H1 (cell line): ENCODE results near the gene DHX36. TPM values are rescaled to one million over a fixed set of nuclear protein-coding genes. Genes with fewer than 3 reads are reported as not detected.

Source experiments
- CTCF ChIA-PET: fragments of 300-600 bp; sonication (Branson Sonifier 250); formaldehyde crosslinking; loops from one replicate; lab custom pipeline; 2021; ENCODE audit not compliant: partially characterized antibody; lab: Charles Lee
- POLR2A ChIA-PET: fragments of 300-600 bp; sonication (Branson Sonifier 250); formaldehyde crosslinking; loops from one replicate; lab custom pipeline; 2021; ENCODE audit warnings: inconsistent platforms; ENCODE audit not compliant: partially characterized antibody; lab: Charles Lee
- DNase-seq, 2 experiments: peaks; one replicate each; pipeline versions ENCODE4 v3.0.0 to v3.0.0-alpha.2; 2010 to 2022; ENCODE audit warnings: low spot score in 2 of 2, low read depth in 1 of 2, mixed read lengths in 1 of 2
- FAIRE-seq: peaks from 2 replicates; lab custom pipeline; 2011; peaks lifted over from hg19 to GRCh38; lab: Jason Lieb, UNC
- H2AFZ ChIP-seq: 2 replicates; pipeline ENCODE4 v1.8.1; 2012; ENCODE audit warnings: low read length, inconsistent platforms
- H2AK5ac ChIP-seq: 2 replicates; pipeline ENCODE4 v1.6.1; 2013; ENCODE audit warnings: low read depth, low read length
- H2BK120ac ChIP-seq: replicated peaks from 2 replicates; pipeline ENCODE3; 2013; ENCODE audit warnings: low read depth, low read length, inconsistent platforms
- H2BK12ac ChIP-seq: 2 replicates; pipeline ENCODE4 v1.6.1; 2013; ENCODE audit warnings: low read depth, low read length
- H2BK15ac ChIP-seq: 2 replicates; pipeline ENCODE4 v1.6.1; 2013; ENCODE audit warnings: low read length
- H2BK20ac ChIP-seq: 2 replicates; pipeline ENCODE4 v1.6.1; 2013; ENCODE audit warnings: low read length
- H2BK5ac ChIP-seq: 2 replicates; pipeline ENCODE4 v1.6.1; 2013; ENCODE audit warnings: low read depth, low read length
- H3K14ac ChIP-seq: 2 replicates; pipeline ENCODE4 v1.6.1; 2013; ENCODE audit warnings: inconsistent platforms; ENCODE audit not compliant: insufficient read length
- H3K18ac ChIP-seq: 2 replicates; pipeline ENCODE4 v1.6.1; 2013; ENCODE audit warnings: low read length; ENCODE audit errors: extremely low read depth
- H3K23ac ChIP-seq: 2 replicates; pipeline ENCODE4 v1.6.1; 2013; ENCODE audit warnings: inconsistent platforms; ENCODE audit not compliant: insufficient read length
- H3K23me2 ChIP-seq: 2 replicates; pipeline ENCODE4 v1.6.1; 2013; ENCODE audit warnings: low read depth, low read length
- H3K27ac ChIP-seq: 2 replicates; pipeline ENCODE4 v1.6.1; 2011; ENCODE audit warnings: low read depth, low read length, inconsistent platforms
- H3K27me3 ChIP-seq, 4 experiments: replicated peaks in 1 of 4; 1 replicate in 1 of 4; 2 replicates in 3 of 4; pipeline versions ENCODE4 v1.6.1 to v1.8.1; 2011 to 2013; ENCODE audit warnings: low read length in 3 of 4, mild to moderate bottlenecking in 3 of 4, inconsistent platforms in 2 of 4, mixed read lengths in 2 of 4, moderate library complexity in 1 of 4; ENCODE audit not compliant: control insufficient read depth in 3 of 4, insufficient read depth in 3 of 4; ENCODE audit errors: extremely low read depth in 1 of 4
- H3K36me3 ChIP-seq, 4 experiments: 2 replicates each; pipeline versions ENCODE4 v1.6.1 to v1.8.1; 2011 to 2013; ENCODE audit warnings: mild to moderate bottlenecking in 4 of 4, low read length in 3 of 4, moderate library complexity in 2 of 4, control low read depth in 1 of 4, inconsistent platforms in 1 of 4; ENCODE audit not compliant: insufficient read depth in 4 of 4, control insufficient read depth in 2 of 4
- H3K4ac ChIP-seq: replicated peaks from 2 replicates; pipeline ENCODE3; 2013; ENCODE audit warnings: low read length, low read depth, mixed read lengths, inconsistent platforms; ENCODE audit not compliant: insufficient read length
- H3K4me1 ChIP-seq, 4 experiments: replicated peaks in 1 of 4; 1 replicate in 1 of 4; 2 replicates in 3 of 4; pipeline versions ENCODE4 v1.6.1 to v1.8.1; 2011 to 2013; ENCODE audit warnings: low read length in 3 of 4, inconsistent platforms in 2 of 4, mixed read lengths in 1 of 4; ENCODE audit not compliant: insufficient read depth in 4 of 4, control insufficient read depth in 3 of 4
- H3K4me2 ChIP-seq, 2 experiments: 2 replicates each; pipeline versions ENCODE4 v1.6.1 to v1.8.1; 2011 to 2013; ENCODE audit warnings: low read depth in 2 of 2, low read length in 2 of 2, control low read depth in 1 of 2, inconsistent platforms in 1 of 2, mild to moderate bottlenecking in 1 of 2; ENCODE audit not compliant: insufficient read depth in 1 of 2
- H3K4me3 ChIP-seq, 4 experiments: fragments of 200-600, 300-600 bp in 1 of 4; sonication (generic), shearing (Covaris generic), sonication (Bioruptor Twin) in 1 of 4; 2 replicates each; pipeline versions ENCODE4 v1.5.1 to v1.8.1; 2011 to 2016; ENCODE audit warnings: low read length in 4 of 4, low read depth in 3 of 4, control low read depth in 2 of 4, inconsistent platforms in 2 of 4, mild to moderate bottlenecking in 2 of 4, mixed read lengths in 1 of 4, moderate library complexity in 1 of 4; ENCODE audit not compliant: insufficient read depth in 2 of 4; ENCODE audit errors: extremely low read depth in 1 of 4
- H3K56ac ChIP-seq: replicated peaks from 2 replicates; pipeline ENCODE3; 2013; ENCODE audit warnings: low read depth, mild to moderate bottlenecking, mixed read lengths, low read length, inconsistent platforms; ENCODE audit not compliant: insufficient read length
- H3K79me1 ChIP-seq: 2 replicates; pipeline ENCODE4 v1.6.1; 2013; ENCODE audit warnings: low read depth, low read length, control low read depth
- H3K79me2 ChIP-seq, 2 experiments: 2 replicates each; pipeline versions ENCODE4 v1.6.1 to v1.8.1; 2012 to 2013; ENCODE audit warnings: low read length in 2 of 2, mild to moderate bottlenecking in 2 of 2, inconsistent platforms in 1 of 2; ENCODE audit not compliant: insufficient read depth in 2 of 2, control insufficient read depth in 1 of 2
- H3K9ac ChIP-seq, 4 experiments: replicated peaks in 1 of 4; 1 replicate in 1 of 4; 2 replicates in 3 of 4; pipeline versions ENCODE4 v1.6.1 to v1.8.1; 2011 to 2013; ENCODE audit warnings: low read depth in 3 of 4, low read length in 3 of 4, control low read depth in 2 of 4, mild to moderate bottlenecking in 2 of 4, moderate library complexity in 2 of 4, inconsistent platforms in 1 of 4; ENCODE audit errors: extremely low read depth in 1 of 4
- H3K9me3 ChIP-seq, 2 experiments: 2 replicates each; pipeline versions ENCODE4 v1.6.1 to v1.8.1; 2012 to 2013; ENCODE audit warnings: mild to moderate bottlenecking in 2 of 2, moderate library complexity in 2 of 2, control low read depth in 1 of 2, inconsistent platforms in 1 of 2, low read depth in 1 of 2, low read length in 1 of 2, mixed read lengths in 1 of 2; ENCODE audit not compliant: insufficient read depth in 2 of 2
- H4K20me1 ChIP-seq, 2 experiments: replicated peaks in 1 of 2; 2 replicates each; pipeline versions ENCODE3 to v1.8.1; 2011 to 2013; ENCODE audit warnings: inconsistent platforms in 2 of 2, low read length in 2 of 2, mild to moderate bottlenecking in 1 of 2; ENCODE audit not compliant: insufficient read depth in 2 of 2, control insufficient read depth in 1 of 2
- H4K5ac ChIP-seq: 2 replicates; pipeline ENCODE4 v1.6.1; 2013; ENCODE audit warnings: low read length, low read depth, mixed read lengths, inconsistent platforms; ENCODE audit not compliant: insufficient read length
- H4K8ac ChIP-seq: 2 replicates; pipeline ENCODE4 v1.8.0; 2013; ENCODE audit warnings: mild to moderate bottlenecking, moderate library complexity, low read length, inconsistent platforms; ENCODE audit not compliant: insufficient read depth; ENCODE audit errors: extremely low read depth
- H4K91ac ChIP-seq: replicated peaks from 2 replicates; pipeline ENCODE3; 2013; ENCODE audit warnings: low read length, mixed read lengths, inconsistent platforms; ENCODE audit not compliant: insufficient read length
- ASH2L ChIP-seq: fragments of 200-600, 300-600 bp; sonication (generic); IDR thresholded peaks from one replicate; pipeline ENCODE4 v1.7.1; 2017; ENCODE audit warnings: low read length
- BACH1 ChIP-seq: IDR thresholded peaks from 2 replicates; pipeline ENCODE4 v1.6.1; 2012; ENCODE audit warnings: low read length, improper control_type of control experiment
- BRCA1 ChIP-seq: IDR thresholded peaks from 2 replicates; pipeline ENCODE4 v1.6.1; 2012; ENCODE audit warnings: low read depth, low read length, improper control_type of control experiment
- CEBPB ChIP-seq: IDR thresholded peaks from 2 replicates; pipeline ENCODE4 v1.6.1; 2012; ENCODE audit warnings: low read depth, low read length
- GTF2F1 ChIP-seq: IDR thresholded peaks from 2 replicates; pipeline ENCODE4 v1.6.1; 2012; ENCODE audit warnings: low read depth, low read length, improper control_type of control experiment, borderline replicate concordance
- HDAC2 ChIP-seq, 2 experiments: fragments of 300-600 bp in 1 of 2; sonication (generic) in 1 of 2; IDR thresholded peaks; 2 replicates each; pipeline ENCODE4 v1.6.1; 2011 to 2012; ENCODE audit warnings: low read depth in 2 of 2, low read length in 2 of 2, mild to moderate bottlenecking in 2 of 2, moderate library complexity in 2 of 2, borderline replicate concordance in 1 of 2, inconsistent platforms in 1 of 2
- HDAC6 ChIP-seq: IDR thresholded peaks from one replicate; pipeline ENCODE4 v1.7.1; 2012; ENCODE audit warnings: low read depth, mild to moderate bottlenecking, inconsistent platforms, low read length, moderate library complexity
- JUND ChIP-seq: IDR thresholded peaks from 2 replicates; pipeline ENCODE4 v1.6.1; 2011; ENCODE audit warnings: mild to moderate bottlenecking, improper control_type of control experiment, low read length
- KDM4A ChIP-seq: IDR thresholded peaks from one replicate; pipeline ENCODE4 v1.7.1; 2012; ENCODE audit warnings: low read depth, mild to moderate bottlenecking, moderate library complexity, low read length, inconsistent platforms; ENCODE audit not compliant: severe bottlenecking
- NANOG ChIP-seq: IDR thresholded peaks from 2 replicates; pipeline ENCODE4 v1.6.1; 2011; ENCODE audit warnings: low read length, low read depth, mild to moderate bottlenecking, inconsistent platforms; ENCODE audit not compliant: insufficient read depth, poor library complexity, severe bottlenecking
- RAD21 ChIP-seq, 2 experiments: IDR thresholded peaks in 1 of 2; conservative IDR thresholded peaks in 1 of 2; 2 replicates each; pipeline ENCODE4 v1.6.1; 2011; ENCODE audit warnings: low read depth in 2 of 2, low read length in 2 of 2, improper control_type of control experiment in 1 of 2, inconsistent platforms in 1 of 2, mild to moderate bottlenecking in 1 of 2, moderate library complexity in 1 of 2
- RXRA ChIP-seq: IDR thresholded peaks from 2 replicates; pipeline ENCODE4 v1.6.1; 2011; ENCODE audit warnings: low read depth, mild to moderate bottlenecking, low read length, moderate library complexity; ENCODE audit not compliant: insufficient read depth
- SIRT6 ChIP-seq: IDR thresholded peaks from one replicate; pipeline ENCODE4 v1.7.1; 2012; ENCODE audit warnings: low read length, inconsistent platforms
- SIX5 ChIP-seq: IDR thresholded peaks from 2 replicates; pipeline ENCODE4 v1.6.1; 2011; ENCODE audit warnings: mild to moderate bottlenecking, low read depth, low read length
- TCF12 ChIP-seq: IDR thresholded peaks from 2 replicates; pipeline ENCODE4 v1.6.1; 2011; ENCODE audit warnings: low read depth, mild to moderate bottlenecking, low read length
- WGBS, 2 experiments: shearing (Covaris generic) in 1 of 2; methylation state at CpG; one replicate each; pipeline versions ENCODE4 v1.1.6 to v1.1.7; 2013 to 2015; ENCODE audit warnings: low lambda C conversion rate in 2 of 2, mixed read lengths in 2 of 2, inconsistent platforms in 1 of 2, low coverage in 1 of 2, missing lambda C conversion rate in 1 of 2; ENCODE audit not compliant: insufficient replicate concordance in 2 of 2, insufficient coverage in 1 of 2, insufficient read length in 1 of 2; ENCODE audit errors: extremely low coverage in 1 of 2, missing lambda C conversion rate in 1 of 2; 5-methylcytosine and 5-hydroxymethylcytosine counted together
- polyA plus RNA-seq, 7 experiments: library from polyadenylated mRNA; depleted of rRNA in 3 of 7; stranded (reverse) in 5 of 7; unstranded in 2 of 7; fragments of >200 nt in 5 of 7; fragments of 200-250 nt in 2 of 7; gene quantifications; 1 replicate in 5 of 7; 2 replicates in 1 of 7; 4 replicates in 1 of 7; pipeline versions ENCODE4 v1.2.1 to v1.2.3, GENCODE V29; 2011 to 2013; ENCODE audit warnings: missing spikeins in 2 of 7, mixed read lengths in 2 of 7
- total RNA-seq: library from RNA; stranded (reverse); fragmentation: NEBNext Ultra II Directional; extraction: Animal tissue kit (Norgen Biotek cat#: 25700); gene quantifications from 2 replicates; pipeline ENCODE4 v1.2.1, GENCODE V29; 2021

The DHX36 gene
- total and polyA plus RNA-seq, 2 of the 8 experiments (the other 6 are each of a cell fraction or from before 2014, with no cell fraction given) = 44.9 to 131 TPM

DNA sequence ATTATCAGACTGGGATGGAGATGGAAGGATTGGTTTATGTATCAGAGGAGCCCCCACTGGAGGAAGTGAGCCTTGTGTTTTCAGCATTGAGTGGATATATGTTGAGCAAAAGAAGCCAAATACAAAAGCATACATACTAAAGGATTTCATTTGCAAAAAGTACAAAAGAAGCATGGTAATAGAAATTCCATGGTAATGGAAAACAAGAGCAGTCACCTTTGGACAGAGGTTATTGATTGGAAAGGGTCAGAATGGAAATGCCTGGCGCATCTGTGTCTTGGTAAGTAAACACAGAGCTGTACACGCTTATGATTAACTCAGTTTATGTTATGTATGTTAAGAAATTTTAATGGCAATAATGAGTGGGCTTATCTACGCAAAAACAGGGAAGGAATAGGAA is 72.7 kb downstream of the DHX36 start:
- H3K23me2 ChIP-seq = no peaks in the 10 kb centered on the region
- H4K5ac ChIP-seq = no peak overlapping the region
- no peaks in the 10 kb centered on the region for H4K20me1 ChIP-seq
- no peaks in the 10 kb centered on the region for H3K79me2 ChIP-seq
- H2AK5ac ChIP-seq = no peak overlapping the region
- H3K9ac ChIP-seq = no peak overlapping the region
- no peak overlapping the region for H2AFZ ChIP-seq
- peaks cover 2 to 24% (median 18%) of the 10 kb centered on the region in 4 experiments; a peak in 7 of 8 replicates for H3K36me3 ChIP-seq
- ChIA-PET CTCF (interaction anchor here (0.8 to 5.1 kb wide), 7 partner anchors 11 to 674 kb away, joined by 3 to 31 read pairs (median 11); no protein-coding TSS in a partner anchor), POLR2A (no interaction called here)
- FAIRE-seq (no peak), DNase-seq (no peak)
- H3K4me3 ChIP-seq = no peak overlapping the region
- H3K56ac ChIP-seq = no peak overlapping the region
- no peak overlapping the region for H4K91ac ChIP-seq
- H3K4me2 ChIP-seq = no peak overlapping the region
- no peak overlapping the region for H3K18ac ChIP-seq
- H3K23ac ChIP-seq = no peak overlapping the region
- H3K27ac ChIP-seq = no peak overlapping the region
- H3K4ac ChIP-seq = no peak overlapping the region
- no peak overlapping the region for H2BK12ac ChIP-seq
- H4K8ac ChIP-seq = no peak overlapping the region
- no peak overlapping the region for H2BK20ac ChIP-seq
- no peak overlapping the region for H2BK15ac ChIP-seq
- WGBS, 2 experiments = 91% methylated on average over 3 of the region's 3 CpGs; no CpG with 5 or more reads in 1 of the 2 experiments
- no peaks in the 10 kb centered on the region for H3K27me3 ChIP-seq
- no peaks in the 10 kb centered on the region for H3K9me3 ChIP-seq
- no peaks in the 10 kb centered on the region for H3K79me1 ChIP-seq
- peaks cover 0 to 5% (median 3%) of the 10 kb centered on the region in 4 experiments; a peak in 2 of 7 replicates for H3K4me1 ChIP-seq
- H3K14ac ChIP-seq = no peak overlapping the region
- no peak overlapping the region for H2BK5ac ChIP-seq
- H2BK120ac ChIP-seq = no peak overlapping the region
- TF ChIP-seq TCF12 (no peak), BACH1 (no peak), SIRT6 (no peak), NANOG (no peak), BRCA1 (no peak), HDAC6 (no peak), CEBPB (no peak), SIX5 (no peak), JUND (no peak), RXRA (no peak), KDM4A (no peak), HDAC2 (IDR thresholded peaks at IDR 0.05; ENCODE audit: borderline replicate concordance in 1 of 2, low read depth in 2 of 2, low read length in 2 of 2) (no peak), RAD21 (IDR thresholded peaks at IDR 0.05 in 1 of 2, conservative IDR thresholded peaks at IDR 0.05 in 1 of 2; ENCODE audit: low read depth in 2 of 2, low read length in 2 of 2) (no peak), GTF2F1 (no peak), ASH2L (no peak)
